ENCODE data around the gene SYT10.

DNA sequence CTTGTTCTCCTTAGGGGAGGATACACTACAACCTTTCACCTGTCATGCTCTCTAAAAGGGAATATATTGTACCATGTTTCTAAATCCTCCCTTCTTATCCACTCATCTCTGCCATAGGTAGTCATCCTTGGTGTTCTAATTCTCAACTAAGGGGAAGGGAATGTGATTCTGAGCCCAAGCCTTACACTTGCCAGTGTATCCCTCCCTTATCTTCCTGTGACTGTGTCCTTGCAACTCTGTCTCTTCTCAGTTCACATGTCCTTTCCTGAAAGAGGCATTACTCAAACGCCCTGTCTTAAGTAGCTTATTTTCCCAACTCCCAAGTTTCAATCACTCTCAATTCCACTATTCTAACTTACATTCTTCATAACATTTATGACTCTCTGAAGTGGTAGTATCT lies 44.5 kb upstream of the SYT10 start:
- TF ChIP-seq TAF1 (IDR thresholded peaks at IDR 0.05; ENCODE audit: borderline replicate concordance, low read depth, low read length) (no peak), POLR2AphosphoS5 (IDR thresholded peaks at IDR 0.05; ENCODE audit: low read depth, low read length) (no peak), POLR2A (IDR thresholded peaks at IDR 0.05; ENCODE audit: low read depth, low read length) (no peak)
